Fibroblast of pulmonary artery (primary cell): ENCODE data around the gene RGS17.

Experiments
- DNase-seq: peaks from one replicate; pipeline ENCODE4 v3.0.0-alpha.2; 2010; ENCODE audit warnings: low read depth
- H3K4me3 ChIP-seq: replicated peaks from 2 replicates; pipeline ENCODE4 v1.5.1; 2011; ENCODE audit warnings: low read depth, mild to moderate bottlenecking, control low read depth, low read length, moderate library complexity
- TF ChIP-seq, protein P1 (sequence below): IDR thresholded peaks from 2 replicates; pipeline ENCODE4 v1.5.1; 2011; ENCODE audit warnings: mild to moderate bottlenecking, control low read depth, low read length, inconsistent platforms; ENCODE audit errors: missing control alignments

The RGS17 gene

DNA sequence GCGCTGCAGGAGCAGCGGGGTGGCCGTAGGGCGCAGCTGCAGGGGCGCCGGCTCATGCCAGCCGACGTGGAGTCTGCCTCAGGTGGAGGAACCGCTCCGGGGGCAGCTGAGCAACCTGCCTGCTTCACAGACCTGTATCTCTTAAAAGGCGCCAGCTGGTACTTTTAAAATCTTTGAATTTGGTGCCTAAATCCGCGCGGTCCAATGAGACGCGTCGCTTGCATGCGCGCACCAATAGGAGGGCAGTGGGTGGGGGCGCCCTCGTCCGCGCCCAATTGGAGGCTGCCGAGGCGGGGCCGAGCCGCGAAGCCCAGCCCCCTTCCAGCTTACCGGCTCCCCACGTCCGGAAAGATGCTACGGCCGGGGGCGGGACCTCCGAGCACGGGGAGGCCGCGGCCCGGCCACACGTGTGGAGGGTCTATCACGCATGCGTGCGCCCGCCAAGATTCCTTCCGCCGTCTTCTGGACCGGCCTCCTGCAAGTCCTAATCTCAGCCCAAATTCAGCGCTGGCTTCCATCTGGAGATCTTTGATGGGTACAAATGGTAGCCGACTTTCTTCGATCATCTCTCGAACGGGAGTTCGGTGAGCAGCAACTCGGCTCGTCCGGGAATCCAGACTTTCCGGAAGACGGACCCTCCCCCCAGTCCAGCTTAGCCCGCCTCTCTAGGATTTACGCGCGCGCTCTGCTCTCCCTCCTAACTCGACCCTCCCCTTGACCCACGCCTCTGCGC, 148.0 kb downstream of the RGS17 start, which contains the start of gene FBXO5:
FBXO5 (minus strand) TSS at position 138 of the 733 bp plus-strand sequence; CDS start at position 56, 82 bp downstream.
- peak within 1 kb of the TSS; percentile 78 for H3K4me3 ChIP-seq
- TF ChIP-seq, protein P1, sequence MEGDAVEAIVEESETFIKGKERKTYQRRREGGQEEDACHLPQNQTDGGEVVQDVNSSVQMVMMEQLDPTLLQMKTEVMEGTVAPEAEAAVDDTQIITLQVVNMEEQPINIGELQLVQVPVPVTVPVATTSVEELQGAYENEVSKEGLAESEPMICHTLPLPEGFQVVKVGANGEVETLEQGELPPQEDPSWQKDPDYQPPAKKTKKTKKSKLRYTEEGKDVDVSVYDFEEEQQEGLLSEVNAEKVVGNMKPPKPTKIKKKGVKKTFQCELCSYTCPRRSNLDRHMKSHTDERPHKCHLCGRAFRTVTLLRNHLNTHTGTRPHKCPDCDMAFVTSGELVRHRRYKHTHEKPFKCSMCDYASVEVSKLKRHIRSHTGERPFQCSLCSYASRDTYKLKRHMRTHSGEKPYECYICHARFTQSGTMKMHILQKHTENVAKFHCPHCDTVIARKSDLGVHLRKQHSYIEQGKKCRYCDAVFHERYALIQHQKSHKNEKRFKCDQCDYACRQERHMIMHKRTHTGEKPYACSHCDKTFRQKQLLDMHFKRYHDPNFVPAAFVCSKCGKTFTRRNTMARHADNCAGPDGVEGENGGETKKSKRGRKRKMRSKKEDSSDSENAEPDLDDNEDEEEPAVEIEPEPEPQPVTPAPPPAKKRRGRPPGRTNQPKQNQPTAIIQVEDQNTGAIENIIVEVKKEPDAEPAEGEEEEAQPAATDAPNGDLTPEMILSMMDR = no peak
- peak; percentile 99 for DNase-seq

DNA sequence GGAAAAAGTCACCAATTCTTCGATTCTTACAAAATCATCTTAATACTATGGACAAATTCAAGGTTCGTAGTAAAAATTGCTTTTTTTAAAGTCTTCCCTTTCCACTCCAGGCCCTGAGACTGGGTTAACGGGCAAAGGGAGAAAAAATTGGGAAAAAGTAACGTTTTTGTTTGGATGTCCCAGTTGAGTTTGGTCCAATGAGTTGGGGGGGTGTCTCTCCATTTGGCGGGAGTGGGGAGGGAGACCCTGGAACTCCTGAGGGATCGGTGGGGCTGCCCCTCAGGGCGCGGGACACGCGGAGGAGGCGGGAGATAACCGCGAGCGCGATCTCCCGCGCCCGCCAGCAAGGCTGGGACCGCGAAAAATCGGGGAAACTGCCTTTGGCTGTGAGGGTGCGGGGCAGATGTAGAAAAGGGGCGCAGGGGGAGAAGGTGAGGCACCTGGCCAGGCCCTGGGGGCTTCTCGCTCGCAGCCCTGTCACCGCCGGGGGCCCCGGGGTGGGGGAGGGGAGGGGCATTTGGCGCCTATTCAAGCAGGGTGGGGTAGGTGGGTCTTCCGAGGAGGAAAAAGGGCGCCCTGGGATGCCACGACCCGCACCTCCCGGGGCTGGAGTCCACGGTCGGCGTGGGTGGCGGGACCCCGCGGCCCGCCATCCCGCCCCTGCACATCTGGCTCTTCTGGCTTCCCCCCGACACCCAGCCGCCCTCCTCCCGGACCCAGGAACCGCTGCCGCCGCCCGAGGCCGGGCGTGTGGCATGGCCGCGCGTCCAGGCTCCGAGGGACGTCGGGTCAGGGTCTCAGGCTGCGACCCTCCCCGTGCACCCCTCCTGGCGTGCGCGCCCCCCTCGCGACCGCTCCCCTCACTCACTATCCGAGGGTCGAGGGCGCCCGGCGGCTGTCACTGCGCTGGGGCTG, 148.8 kb downstream of the RGS17 start:
- H3K4me3 ChIP-seq = peak overlapping the region; percentile 78
- no peak for DNase-seq
- TF ChIP-seq, protein P1 = no peak

DNA sequence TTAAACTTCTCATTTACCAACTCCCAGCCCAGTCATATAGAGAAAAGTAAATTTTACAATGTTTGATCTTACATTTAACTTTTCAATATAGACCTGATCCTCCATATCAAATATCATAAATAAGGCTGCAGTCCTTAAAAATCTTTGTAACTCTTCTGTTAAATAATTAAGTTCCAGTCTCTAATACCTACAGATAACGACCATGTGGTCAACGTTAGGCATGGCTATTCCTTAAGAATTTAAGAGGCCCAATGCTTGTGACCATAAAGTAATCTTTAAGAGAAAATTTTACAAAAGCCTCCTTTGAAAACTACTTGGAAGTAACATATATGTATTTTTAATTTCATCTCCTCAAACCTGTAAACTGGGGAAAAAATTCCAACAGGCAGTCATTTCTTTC, 149.9 kb downstream of the RGS17 start:
- DNase-seq = no peak
- TF ChIP-seq, protein P1 = no peak
- peak overlapping the region; percentile 78 for H3K4me3 ChIP-seq

DNA sequence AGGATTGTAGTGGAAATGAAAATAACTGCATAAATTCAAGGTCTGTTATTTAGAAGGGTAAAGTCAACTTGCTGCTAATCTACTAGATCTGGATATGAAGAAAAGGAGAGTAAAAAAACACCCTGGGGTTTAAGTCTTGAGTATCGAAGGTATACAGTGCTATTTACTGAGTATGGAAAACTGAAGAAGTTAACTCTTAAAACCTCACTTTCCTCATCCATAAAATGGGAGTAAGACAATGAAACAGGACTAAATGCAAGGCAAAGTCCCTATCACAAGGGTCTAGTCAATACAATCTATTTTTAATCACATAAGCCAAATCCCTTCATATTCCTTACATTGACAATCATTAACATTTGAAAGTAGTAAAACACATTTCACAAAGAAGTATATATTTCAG, 150.4 kb downstream of the RGS17 start:
- TF ChIP-seq, protein P1 = no peak
- no peak for DNase-seq
- H3K4me3 ChIP-seq = peak overlapping the region; percentile 78

DNA sequence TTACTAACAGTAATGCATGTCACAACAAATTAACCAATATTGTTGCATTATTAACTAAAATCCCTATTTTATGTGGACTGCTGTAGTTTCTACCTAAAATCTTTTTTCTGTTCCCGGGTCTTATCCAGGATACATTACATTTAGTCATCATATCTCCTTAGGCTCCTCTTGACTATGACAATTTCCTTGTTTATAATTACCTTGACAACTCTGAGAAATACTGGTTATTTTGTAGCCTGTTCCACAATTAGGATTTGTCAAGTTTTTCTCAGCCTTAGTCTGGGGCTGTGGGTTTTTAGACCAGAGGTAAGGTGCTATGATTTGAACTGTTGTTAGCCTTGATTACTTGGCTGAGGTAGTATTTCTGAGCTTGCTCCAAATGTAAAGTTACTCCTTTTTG, 152.0 kb downstream of the RGS17 start:
- TF ChIP-seq, protein P1 = no peak
- no peak overlapping the region for H3K4me3 ChIP-seq
- no peak for DNase-seq

DNA sequence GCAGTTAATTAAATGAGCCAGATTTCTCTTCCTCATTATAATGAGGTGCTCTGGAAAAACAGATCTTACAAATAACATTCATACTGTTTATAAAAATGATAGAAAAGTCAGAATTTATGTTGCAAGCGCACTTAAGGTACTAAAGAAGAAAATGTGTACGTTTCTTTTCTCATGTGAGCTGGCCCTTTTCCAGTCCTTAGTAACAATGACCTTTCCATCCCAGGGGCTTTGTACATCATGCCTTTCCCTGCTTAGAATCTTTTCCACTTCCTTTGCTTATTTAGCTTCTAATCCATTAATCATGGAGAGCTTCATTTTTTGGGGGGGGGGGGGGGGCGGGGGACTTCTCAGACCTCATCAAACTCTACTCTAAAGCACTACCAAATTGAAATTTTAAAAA, 153.0 kb downstream of the RGS17 start:
- TF ChIP-seq, protein P1 = no peak
- H3K4me3 ChIP-seq = no peak overlapping the region
- no peak for DNase-seq
